ENCODE results near the gene MECP2.

MECP2 gene

GRCh38 chrX:154061801-154062200 lies 35.7 kb downstream of the MECP2 start:
- no peak for DNase-seq (ENCODE audit: extremely low read depth, low read depth)
- TF ChIP-seq, protein P1, sequence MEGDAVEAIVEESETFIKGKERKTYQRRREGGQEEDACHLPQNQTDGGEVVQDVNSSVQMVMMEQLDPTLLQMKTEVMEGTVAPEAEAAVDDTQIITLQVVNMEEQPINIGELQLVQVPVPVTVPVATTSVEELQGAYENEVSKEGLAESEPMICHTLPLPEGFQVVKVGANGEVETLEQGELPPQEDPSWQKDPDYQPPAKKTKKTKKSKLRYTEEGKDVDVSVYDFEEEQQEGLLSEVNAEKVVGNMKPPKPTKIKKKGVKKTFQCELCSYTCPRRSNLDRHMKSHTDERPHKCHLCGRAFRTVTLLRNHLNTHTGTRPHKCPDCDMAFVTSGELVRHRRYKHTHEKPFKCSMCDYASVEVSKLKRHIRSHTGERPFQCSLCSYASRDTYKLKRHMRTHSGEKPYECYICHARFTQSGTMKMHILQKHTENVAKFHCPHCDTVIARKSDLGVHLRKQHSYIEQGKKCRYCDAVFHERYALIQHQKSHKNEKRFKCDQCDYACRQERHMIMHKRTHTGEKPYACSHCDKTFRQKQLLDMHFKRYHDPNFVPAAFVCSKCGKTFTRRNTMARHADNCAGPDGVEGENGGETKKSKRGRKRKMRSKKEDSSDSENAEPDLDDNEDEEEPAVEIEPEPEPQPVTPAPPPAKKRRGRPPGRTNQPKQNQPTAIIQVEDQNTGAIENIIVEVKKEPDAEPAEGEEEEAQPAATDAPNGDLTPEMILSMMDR (IDR thresholded peaks at IDR 0.05; ENCODE audit: low read depth, low read length) = no peak

DNA sequence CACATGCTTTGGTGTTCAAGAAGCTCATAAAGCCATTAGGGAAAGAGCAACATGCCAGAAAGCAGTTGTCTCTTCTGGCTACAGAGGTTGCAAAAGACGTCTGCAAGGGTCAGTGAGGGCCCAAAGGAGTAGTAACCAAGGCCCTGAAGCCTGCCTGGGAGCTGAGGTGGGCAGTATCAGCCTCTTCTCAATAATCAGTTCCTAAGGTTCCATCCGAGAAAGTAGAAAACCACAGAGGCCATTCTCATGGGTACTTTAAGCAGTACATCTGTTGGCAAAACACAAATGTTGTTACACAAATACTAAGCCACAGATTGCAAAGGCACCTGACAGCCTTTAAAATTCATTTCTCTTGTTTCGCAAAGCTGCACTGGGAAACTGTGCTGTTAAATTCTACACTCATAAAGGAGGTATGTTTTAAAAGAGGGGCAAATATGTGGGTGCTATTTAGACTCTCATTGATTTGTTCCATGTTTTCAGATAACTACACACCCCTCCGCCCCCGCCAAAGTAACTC lies 37.7 kb downstream of the MECP2 start:
- DNase-seq (ENCODE audit: extremely low read depth, low read depth) = no peak
- TF ChIP-seq, protein P1 (IDR thresholded peaks at IDR 0.05; ENCODE audit: low read depth, low read length) = no peak

DNA sequence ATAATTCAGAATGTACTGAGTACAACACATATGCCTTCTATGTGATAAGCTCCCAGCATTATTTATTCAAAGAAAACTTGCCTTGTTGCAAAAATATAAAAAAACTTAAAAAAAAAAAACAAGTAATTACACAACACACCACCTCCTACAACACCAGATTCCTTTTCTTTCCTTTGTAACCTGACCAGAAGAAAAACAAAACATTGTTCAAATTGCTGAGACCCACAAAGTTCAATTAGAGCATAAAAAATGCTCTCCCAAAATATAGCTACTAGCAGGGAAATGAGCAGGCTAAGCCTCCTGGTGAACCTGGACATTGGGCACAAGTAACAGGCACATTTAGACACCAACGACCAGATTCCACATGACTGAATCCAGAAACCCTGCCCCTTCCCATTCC lies 38.3 kb downstream of the MECP2 start:
- DNase-seq (ENCODE audit: extremely low read depth, low read depth) = no peak
- TF ChIP-seq, protein P1 (IDR thresholded peaks at IDR 0.05; ENCODE audit: low read depth, low read length) = no peak

GRCh38 chrX:154058214-154058997 lies 39.1 kb downstream of the MECP2 start:
- no peak for DNase-seq (ENCODE audit: extremely low read depth, low read depth)

GRCh38 chrX:154057791-154058190 lies 39.7 kb downstream of the MECP2 start:
- no peak for DNase-seq (ENCODE audit: extremely low read depth, low read depth)
- TF ChIP-seq, protein P1 (IDR thresholded peaks at IDR 0.05; ENCODE audit: low read depth, low read length) = no peak

More at GRCh38 chrX:154058214-154058997, 39.1 kb downstream of the MECP2 start:
- TF ChIP-seq, protein P1 (IDR thresholded peaks at IDR 0.05; ENCODE audit: low read depth, low read length) = no peak

DNA sequence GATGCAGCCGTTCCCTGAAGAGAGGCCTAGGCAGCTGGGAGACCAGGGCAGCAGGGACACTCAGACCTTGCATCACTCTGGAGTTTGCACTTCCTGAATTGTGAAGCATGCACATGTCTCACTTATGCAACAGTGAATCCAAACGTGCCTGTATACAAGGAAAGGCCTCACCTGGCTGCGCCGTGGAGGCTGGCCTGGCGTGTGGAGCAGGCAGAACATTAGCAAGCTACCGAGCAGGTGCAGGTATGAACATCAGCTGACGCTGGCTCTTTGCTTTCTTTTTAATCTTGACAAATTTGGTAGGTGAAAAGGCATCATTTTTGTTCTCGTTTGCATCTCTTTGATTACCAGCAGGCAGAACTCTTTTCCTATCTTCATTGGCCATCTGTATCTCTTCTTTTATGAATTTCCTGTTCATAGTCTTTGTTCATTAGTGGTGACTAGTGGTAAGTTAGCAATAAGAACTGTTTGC lies 40.7 kb downstream of the MECP2 start:
- TF ChIP-seq, protein P1 (IDR thresholded peaks at IDR 0.05; ENCODE audit: low read depth, low read length) = no peak
- no peak for DNase-seq (ENCODE audit: extremely low read depth, low read depth)

- TF ChIP-seq, protein P1 (IDR thresholded peaks at IDR 0.05; ENCODE audit: low read depth, low read length) = peak; percentile 84
- DNase-seq (ENCODE audit: extremely low read depth, low read depth) = no peak
Measured at GRCh38 chrX:154051201-154051810, 46.2 kb downstream of the MECP2 start.
